H1 (cell line): ENCODE measurements around the gene TGFBI. TPM values are rescaled to one million over a fixed set of nuclear protein-coding genes. Genes with fewer than 3 reads are reported as not detected.

Experiments
- CTCF ChIA-PET: fragments of 300-600 bp; sonication (Branson Sonifier 250); formaldehyde crosslinking; loops from one replicate; lab custom pipeline; 2021; ENCODE audit not compliant: partially characterized antibody; lab: Charles Lee
- POLR2A ChIA-PET: fragments of 300-600 bp; sonication (Branson Sonifier 250); formaldehyde crosslinking; loops from one replicate; lab custom pipeline; 2021; ENCODE audit warnings: inconsistent platforms; ENCODE audit not compliant: partially characterized antibody; lab: Charles Lee
- DNase-seq, 2 experiments: peaks; one replicate each; pipeline versions ENCODE4 v3.0.0 to v3.0.0-alpha.2; 2010 to 2022; ENCODE audit warnings: low spot score in 2 of 2, low read depth in 1 of 2, mixed read lengths in 1 of 2
- FAIRE-seq: peaks from 2 replicates; lab custom pipeline; 2011; peaks lifted over from hg19 to GRCh38; lab: Jason Lieb, UNC
- H2AFZ ChIP-seq: 2 replicates; pipeline ENCODE4 v1.8.1; 2012; ENCODE audit warnings: low read length, inconsistent platforms
- H2AK5ac ChIP-seq: 2 replicates; pipeline ENCODE4 v1.6.1; 2013; ENCODE audit warnings: low read depth, low read length
- H2BK120ac ChIP-seq: replicated peaks from 2 replicates; pipeline ENCODE3; 2013; ENCODE audit warnings: low read depth, low read length, inconsistent platforms
- H2BK12ac ChIP-seq: 2 replicates; pipeline ENCODE4 v1.6.1; 2013; ENCODE audit warnings: low read depth, low read length
- H2BK15ac ChIP-seq: 2 replicates; pipeline ENCODE4 v1.6.1; 2013; ENCODE audit warnings: low read length
- H2BK20ac ChIP-seq: 2 replicates; pipeline ENCODE4 v1.6.1; 2013; ENCODE audit warnings: low read length
- H2BK5ac ChIP-seq: 2 replicates; pipeline ENCODE4 v1.6.1; 2013; ENCODE audit warnings: low read depth, low read length
- H3K14ac ChIP-seq: 2 replicates; pipeline ENCODE4 v1.6.1; 2013; ENCODE audit warnings: inconsistent platforms; ENCODE audit not compliant: insufficient read length
- H3K18ac ChIP-seq: 2 replicates; pipeline ENCODE4 v1.6.1; 2013; ENCODE audit warnings: low read length; ENCODE audit errors: extremely low read depth
- H3K23ac ChIP-seq: 2 replicates; pipeline ENCODE4 v1.6.1; 2013; ENCODE audit warnings: inconsistent platforms; ENCODE audit not compliant: insufficient read length
- H3K23me2 ChIP-seq: 2 replicates; pipeline ENCODE4 v1.6.1; 2013; ENCODE audit warnings: low read depth, low read length
- H3K27ac ChIP-seq: 2 replicates; pipeline ENCODE4 v1.6.1; 2011; ENCODE audit warnings: low read depth, low read length, inconsistent platforms
- H3K27me3 ChIP-seq, 4 experiments: replicated peaks in 1 of 4; 1 replicate in 1 of 4; 2 replicates in 3 of 4; pipeline versions ENCODE4 v1.6.1 to v1.8.1; 2011 to 2013; ENCODE audit warnings: low read length in 3 of 4, mild to moderate bottlenecking in 3 of 4, inconsistent platforms in 2 of 4, mixed read lengths in 2 of 4, moderate library complexity in 1 of 4; ENCODE audit not compliant: control insufficient read depth in 3 of 4, insufficient read depth in 3 of 4; ENCODE audit errors: extremely low read depth in 1 of 4
- H3K36me3 ChIP-seq, 4 experiments: 2 replicates each; pipeline versions ENCODE4 v1.6.1 to v1.8.1; 2011 to 2013; ENCODE audit warnings: mild to moderate bottlenecking in 4 of 4, low read length in 3 of 4, moderate library complexity in 2 of 4, control low read depth in 1 of 4, inconsistent platforms in 1 of 4; ENCODE audit not compliant: insufficient read depth in 4 of 4, control insufficient read depth in 2 of 4
- H3K4ac ChIP-seq: replicated peaks from 2 replicates; pipeline ENCODE3; 2013; ENCODE audit warnings: low read length, low read depth, mixed read lengths, inconsistent platforms; ENCODE audit not compliant: insufficient read length
- H3K4me1 ChIP-seq, 4 experiments: replicated peaks in 1 of 4; 1 replicate in 1 of 4; 2 replicates in 3 of 4; pipeline versions ENCODE4 v1.6.1 to v1.8.1; 2011 to 2013; ENCODE audit warnings: low read length in 3 of 4, inconsistent platforms in 2 of 4, mixed read lengths in 1 of 4; ENCODE audit not compliant: insufficient read depth in 4 of 4, control insufficient read depth in 3 of 4
- H3K4me2 ChIP-seq, 2 experiments: 2 replicates each; pipeline versions ENCODE4 v1.6.1 to v1.8.1; 2011 to 2013; ENCODE audit warnings: low read depth in 2 of 2, low read length in 2 of 2, control low read depth in 1 of 2, inconsistent platforms in 1 of 2, mild to moderate bottlenecking in 1 of 2; ENCODE audit not compliant: insufficient read depth in 1 of 2
- H3K4me3 ChIP-seq, 4 experiments: fragments of 200-600, 300-600 bp in 1 of 4; sonication (generic), shearing (Covaris generic), sonication (Bioruptor Twin) in 1 of 4; 2 replicates each; pipeline versions ENCODE4 v1.5.1 to v1.8.1; 2011 to 2016; ENCODE audit warnings: low read length in 4 of 4, low read depth in 3 of 4, control low read depth in 2 of 4, inconsistent platforms in 2 of 4, mild to moderate bottlenecking in 2 of 4, mixed read lengths in 1 of 4, moderate library complexity in 1 of 4; ENCODE audit not compliant: insufficient read depth in 2 of 4; ENCODE audit errors: extremely low read depth in 1 of 4
- H3K56ac ChIP-seq: replicated peaks from 2 replicates; pipeline ENCODE3; 2013; ENCODE audit warnings: low read depth, mild to moderate bottlenecking, mixed read lengths, low read length, inconsistent platforms; ENCODE audit not compliant: insufficient read length
- H3K79me1 ChIP-seq: 2 replicates; pipeline ENCODE4 v1.6.1; 2013; ENCODE audit warnings: low read depth, low read length, control low read depth
- H3K79me2 ChIP-seq, 2 experiments: 2 replicates each; pipeline versions ENCODE4 v1.6.1 to v1.8.1; 2012 to 2013; ENCODE audit warnings: low read length in 2 of 2, mild to moderate bottlenecking in 2 of 2, inconsistent platforms in 1 of 2; ENCODE audit not compliant: insufficient read depth in 2 of 2, control insufficient read depth in 1 of 2
- H3K9ac ChIP-seq, 4 experiments: replicated peaks in 1 of 4; 1 replicate in 1 of 4; 2 replicates in 3 of 4; pipeline versions ENCODE4 v1.6.1 to v1.8.1; 2011 to 2013; ENCODE audit warnings: low read depth in 3 of 4, low read length in 3 of 4, control low read depth in 2 of 4, mild to moderate bottlenecking in 2 of 4, moderate library complexity in 2 of 4, inconsistent platforms in 1 of 4; ENCODE audit errors: extremely low read depth in 1 of 4
- H3K9me3 ChIP-seq, 2 experiments: 2 replicates each; pipeline versions ENCODE4 v1.6.1 to v1.8.1; 2012 to 2013; ENCODE audit warnings: mild to moderate bottlenecking in 2 of 2, moderate library complexity in 2 of 2, control low read depth in 1 of 2, inconsistent platforms in 1 of 2, low read depth in 1 of 2, low read length in 1 of 2, mixed read lengths in 1 of 2; ENCODE audit not compliant: insufficient read depth in 2 of 2
- H4K20me1 ChIP-seq, 2 experiments: replicated peaks in 1 of 2; 2 replicates each; pipeline versions ENCODE3 to v1.8.1; 2011 to 2013; ENCODE audit warnings: inconsistent platforms in 2 of 2, low read length in 2 of 2, mild to moderate bottlenecking in 1 of 2; ENCODE audit not compliant: insufficient read depth in 2 of 2, control insufficient read depth in 1 of 2
- H4K5ac ChIP-seq: 2 replicates; pipeline ENCODE4 v1.6.1; 2013; ENCODE audit warnings: low read length, low read depth, mixed read lengths, inconsistent platforms; ENCODE audit not compliant: insufficient read length
- H4K8ac ChIP-seq: 2 replicates; pipeline ENCODE4 v1.8.0; 2013; ENCODE audit warnings: mild to moderate bottlenecking, moderate library complexity, low read length, inconsistent platforms; ENCODE audit not compliant: insufficient read depth; ENCODE audit errors: extremely low read depth
- H4K91ac ChIP-seq: replicated peaks from 2 replicates; pipeline ENCODE3; 2013; ENCODE audit warnings: low read length, mixed read lengths, inconsistent platforms; ENCODE audit not compliant: insufficient read length
- CREB1 ChIP-seq: IDR thresholded peaks from 2 replicates; pipeline ENCODE4 v1.6.1; 2012; ENCODE audit warnings: inconsistent platforms
- GTF2F1 ChIP-seq: IDR thresholded peaks from 2 replicates; pipeline ENCODE4 v1.6.1; 2012; ENCODE audit warnings: low read depth, low read length, improper control_type of control experiment, borderline replicate concordance
- WGBS, 2 experiments: shearing (Covaris generic) in 1 of 2; methylation state at CpG; one replicate each; pipeline versions ENCODE4 v1.1.6 to v1.1.7; 2013 to 2015; ENCODE audit warnings: low lambda C conversion rate in 2 of 2, mixed read lengths in 2 of 2, inconsistent platforms in 1 of 2, low coverage in 1 of 2, missing lambda C conversion rate in 1 of 2; ENCODE audit not compliant: insufficient replicate concordance in 2 of 2, insufficient coverage in 1 of 2, insufficient read length in 1 of 2; ENCODE audit errors: extremely low coverage in 1 of 2, missing lambda C conversion rate in 1 of 2; 5-methylcytosine and 5-hydroxymethylcytosine counted together
- polyA plus RNA-seq, 7 experiments: library from polyadenylated mRNA; depleted of rRNA in 3 of 7; stranded (reverse) in 5 of 7; unstranded in 2 of 7; fragments of >200 nt in 5 of 7; fragments of 200-250 nt in 2 of 7; gene quantifications; 1 replicate in 5 of 7; 2 replicates in 1 of 7; 4 replicates in 1 of 7; pipeline versions ENCODE4 v1.2.1 to v1.2.3, GENCODE V29; 2011 to 2013; ENCODE audit warnings: missing spikeins in 2 of 7, mixed read lengths in 2 of 7
- total RNA-seq: library from RNA; stranded (reverse); fragmentation: NEBNext Ultra II Directional; extraction: Animal tissue kit (Norgen Biotek cat#: 25700); gene quantifications from 2 replicates; pipeline ENCODE4 v1.2.1, GENCODE V29; 2021

The TGFBI gene
- total and polyA plus RNA-seq, 2 of the 8 experiments (the other 6 are each of a cell fraction or from before 2014, with no cell fraction given), result 6.0 to 8.5 TPM

- no peak overlapping the region for H4K8ac ChIP-seq
- H3K18ac ChIP-seq, result no peak overlapping the region
- H2BK12ac ChIP-seq, result no peak overlapping the region
- no peaks in the 10 kb centered on the region for H3K36me3 ChIP-seq
- no peak overlapping the region for H3K14ac ChIP-seq
- no peaks in the 10 kb centered on the region for H3K79me2 ChIP-seq
- H3K23me2 ChIP-seq, result peaks cover 8% of the 10 kb centered on the region; the same call in 1 of the 2 replicates
- WGBS, 2 experiments, result 67% methylated on average over 1 of the region's 1 CpG; no CpG with 5 or more reads in 1 of the 2 experiments
- CTCF ChIA-PET, result interaction anchor here (1.0 to 5.9 kb wide), 4 partner anchors 9 to 43 kb away, joined by 3 to 27 read pairs (median 10); no protein-coding TSS in a partner anchor
- no peak overlapping the region for H4K91ac ChIP-seq
- no peaks in the 10 kb centered on the region for H3K79me1 ChIP-seq
- H4K20me1 ChIP-seq, result peaks cover 0 to 2% of the 10 kb centered on the region in 2 experiments
- FAIRE-seq (no peak), DNase-seq (no peak)
- no peak overlapping the region for H2BK5ac ChIP-seq
- H2AFZ ChIP-seq, result no peak overlapping the region
- POLR2A ChIA-PET, result interaction anchor here (0.6 kb wide), 1 partner anchor 1010 kb away, joined by 4 read pairs; no protein-coding TSS in a partner anchor
- H3K4me2 ChIP-seq, result no peak overlapping the region
- no peak overlapping the region for H3K4ac ChIP-seq
- no peak overlapping the region for H3K23ac ChIP-seq
- no peak overlapping the region for H2AK5ac ChIP-seq
- H3K27ac ChIP-seq, result no peak overlapping the region
- TF ChIP-seq CREB1, result no peak
- no peak for TF ChIP-seq GTF2F1
- H2BK20ac ChIP-seq, result no peak overlapping the region
- H3K4me3 ChIP-seq, result no peak overlapping the region
- no peak overlapping the region for H3K9ac ChIP-seq
- H3K27me3 ChIP-seq, result peaks cover 8 to 26% (median 22%) of the 10 kb centered on the region in 4 experiments
- no peaks in the 10 kb centered on the region for H3K9me3 ChIP-seq
- peaks cover 0 to 8% (median 2%) of the 10 kb centered on the region in 4 experiments; a peak in 4 of 7 replicates for H3K4me1 ChIP-seq
- no peak overlapping the region for H3K56ac ChIP-seq
- no peak overlapping the region for H4K5ac ChIP-seq
- no peak overlapping the region for H2BK120ac ChIP-seq
- H2BK15ac ChIP-seq, result no peak overlapping the region
Observed at GRCh38 chr5:136033234-136033633, 4.4 kb downstream of the TGFBI start.
